ENCODE results near the gene GNG2. TPM values are rescaled to one million over a fixed set of nuclear protein-coding genes. Genes with fewer than 3 reads are reported as not detected.
A peak's percentile ranks its signal among the peaks of the same experiment; 100 is the strongest.

GNG2 gene
- total and polyA plus RNA-seq, 10 of the 15 experiments (the other 5 are each of a cell fraction or from before 2014, with no cell fraction given) = 31.6 to 114 (median 66.4) TPM

GRCh38 chr14:51880835-51881580, 20.6 kb downstream of the GNG2 start (continued):
- peak; percentile 45; the same call in 1 of the 2 replicates for TF ChIP-seq ATF7 (IDR thresholded peaks at IDR 0.05; ENCODE audit: low read depth)
- TF ChIP-seq, protein P1, sequence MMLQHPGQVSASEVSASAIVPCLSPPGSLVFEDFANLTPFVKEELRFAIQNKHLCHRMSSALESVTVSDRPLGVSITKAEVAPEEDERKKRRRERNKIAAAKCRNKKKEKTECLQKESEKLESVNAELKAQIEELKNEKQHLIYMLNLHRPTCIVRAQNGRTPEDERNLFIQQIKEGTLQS (IDR thresholded peaks at IDR 0.05; ENCODE audit: borderline replicate concordance, extremely low read depth, low read depth, low read length) = no peak
- no peak for TF ChIP-seq WRNIP1 (IDR thresholded peaks at IDR 0.05; ENCODE audit: borderline replicate concordance, low read depth, low read length)
- TF ChIP-seq, protein P2, sequence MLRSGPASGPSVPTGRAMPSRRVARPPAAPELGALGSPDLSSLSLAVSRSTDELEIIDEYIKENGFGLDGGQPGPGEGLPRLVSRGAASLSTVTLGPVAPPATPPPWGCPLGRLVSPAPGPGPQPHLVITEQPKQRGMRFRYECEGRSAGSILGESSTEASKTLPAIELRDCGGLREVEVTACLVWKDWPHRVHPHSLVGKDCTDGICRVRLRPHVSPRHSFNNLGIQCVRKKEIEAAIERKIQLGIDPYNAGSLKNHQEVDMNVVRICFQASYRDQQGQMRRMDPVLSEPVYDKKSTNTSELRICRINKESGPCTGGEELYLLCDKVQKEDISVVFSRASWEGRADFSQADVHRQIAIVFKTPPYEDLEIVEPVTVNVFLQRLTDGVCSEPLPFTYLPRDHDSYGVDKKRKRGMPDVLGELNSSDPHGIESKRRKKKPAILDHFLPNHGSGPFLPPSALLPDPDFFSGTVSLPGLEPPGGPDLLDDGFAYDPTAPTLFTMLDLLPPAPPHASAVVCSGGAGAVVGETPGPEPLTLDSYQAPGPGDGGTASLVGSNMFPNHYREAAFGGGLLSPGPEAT (IDR thresholded peaks at IDR 0.05; ENCODE audit: low read depth) = peak; percentile 47; the same call in 1 of the 2 replicates
- TF ChIP-seq E4F1 (IDR thresholded peaks at IDR 0.05; ENCODE audit: borderline replicate concordance, partially characterized antibody) = no peak
- 0 out of 2 replicates have a peak, but pooled peaks have one; percentile 21 for TF ChIP-seq MEF2A (IDR thresholded peaks at IDR 0.05; ENCODE audit: insufficient read depth, low read depth, low read length)
- TF ChIP-seq MTA2 (IDR thresholded peaks at IDR 0.05; ENCODE audit: low read depth) = peak; percentile 31; the same call in 1 of the 2 replicates
- peak; percentile 40 for TF ChIP-seq IKZF1 (conservative IDR thresholded peaks at IDR 0.05)
- TF ChIP-seq, protein P3, sequence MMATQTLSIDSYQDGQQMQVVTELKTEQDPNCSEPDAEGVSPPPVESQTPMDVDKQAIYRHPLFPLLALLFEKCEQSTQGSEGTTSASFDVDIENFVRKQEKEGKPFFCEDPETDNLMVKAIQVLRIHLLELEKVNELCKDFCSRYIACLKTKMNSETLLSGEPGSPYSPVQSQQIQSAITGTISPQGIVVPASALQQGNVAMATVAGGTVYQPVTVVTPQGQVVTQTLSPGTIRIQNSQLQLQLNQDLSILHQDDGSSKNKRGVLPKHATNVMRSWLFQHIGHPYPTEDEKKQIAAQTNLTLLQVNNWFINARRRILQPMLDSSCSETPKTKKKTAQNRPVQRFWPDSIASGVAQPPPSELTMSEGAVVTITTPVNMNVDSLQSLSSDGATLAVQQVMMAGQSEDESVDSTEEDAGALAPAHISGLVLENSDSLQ (IDR thresholded peaks at IDR 0.05) = peak; percentile 7; the same call in 1 of the 2 replicates
- TF ChIP-seq EP300 (IDR thresholded peaks at IDR 0.05; ENCODE audit: borderline replicate concordance in 1 of 2, control insufficient read depth in 1 of 2, low read depth in 2 of 2, low read length in 2 of 2) = peak in 1 of 2 experiments; percentile 31; a peak in 1 of 4 replicates
- no peak for TF ChIP-seq SREBF2 (IDR thresholded peaks at IDR 0.05; ENCODE audit: low read length)
- TF ChIP-seq ZBTB40 (IDR thresholded peaks at IDR 0.05; ENCODE audit: borderline replicate concordance) = peak; percentile 87
- TF ChIP-seq RELA (IDR thresholded peaks at IDR 0.05; ENCODE audit: borderline replicate concordance, partially characterized antibody) = no peak
- TF ChIP-seq STAT1 (conservative IDR thresholded peaks at IDR 0.05) = no peak
- peak in 2 of 3 experiments; percentile 25 to 29; a peak in 2 of 6 replicates for TF ChIP-seq CTCF (IDR thresholded peaks at IDR 0.05 in 2 of 3, conservative IDR thresholded peaks at IDR 0.05 in 1 of 3; ENCODE audit: control insufficient read depth in 2 of 3, extremely low read depth in 1 of 3, insufficient read depth in 1 of 3, low read depth in 3 of 3, low read length in 3 of 3)
